ENCODE measurements around the gene NUMB.

NUMB gene

GRCh38 chr14:73255693-73256225, 202.6 kb downstream of the NUMB start:
- DNase-seq, result no peak

- DNase-seq, result no peak
These were observed 203.3 kb downstream of the NUMB start for GRCh38 chr14:73255005-73255400.

GRCh38 chr14:73254247-73255004, 203.9 kb downstream of the NUMB start:
- no peak for DNase-seq

GRCh38 chr14:73253721-73254120, 204.6 kb downstream of the NUMB start:
- DNase-seq, result no peak

GRCh38 chr14:73253323-73253610, 205.1 kb downstream of the NUMB start:
- no peak for DNase-seq

- no peak for DNase-seq
These were observed 205.6 kb downstream of the NUMB start for GRCh38 chr14:73252491-73253322.

- no peak for DNase-seq
These were observed 206.7 kb downstream of the NUMB start for GRCh38 chr14:73251516-73252215.

- DNase-seq, result no peak
These were observed 207.4 kb downstream of the NUMB start for GRCh38 chr14:73250781-73251500.

- DNase-seq, result no peak
These were observed 208.0 kb downstream of the NUMB start for GRCh38 chr14:73250317-73250713.

GRCh38 chr14:73249564-73250316, 208.6 kb downstream of the NUMB start:
- no peak for DNase-seq

GRCh38 chr14:73249108-73249507, 209.2 kb downstream of the NUMB start:
- DNase-seq, result no peak

- DNase-seq, result no peak
These were observed 210.1 kb downstream of the NUMB start for GRCh38 chr14:73248108-73248868.

GRCh38 chr14:73246387-73247150, 211.8 kb downstream of the NUMB start:
- DNase-seq, result no peak

GRCh38 chr14:73245480-73246325, 212.6 kb downstream of the NUMB start:
- DNase-seq, result peak; percentile 27

GRCh38 chr14:73244541-73245290, 213.6 kb downstream of the NUMB start:
- no peak for DNase-seq

GRCh38 chr14:73243748-73244147, 214.6 kb downstream of the NUMB start:
- no peak for DNase-seq

- DNase-seq, result no peak
These were observed 215.0 kb downstream of the NUMB start for GRCh38 chr14:73243341-73243740.

- no peak for DNase-seq
These were observed 215.9 kb downstream of the NUMB start for GRCh38 chr14:73242357-73242901.
